HepG2 (cell line): ENCODE data around the gene TRABD. TPM values are rescaled to one million over a fixed set of nuclear protein-coding genes. Genes with fewer than 3 reads are reported as not detected.

Source experiments
- CEBPZ ChIP-seq: IDR thresholded peaks from 2 replicates; pipeline ENCODE4 v1.6.1; 2012; ENCODE audit warnings: low read length, improper control_type of control experiment
- MAF1 ChIP-seq: sonication (generic); formaldehyde crosslinking; IDR thresholded peaks from 2 replicates; pipeline ENCODE4 v1.5.0; 2020; ENCODE audit warnings: missing genetic modification reagents, borderline replicate concordance
- MTF1 ChIP-seq: sonication (generic); formaldehyde crosslinking; IDR thresholded peaks from 2 replicates; pipeline ENCODE4 v1.5.0; 2020; ENCODE audit warnings: missing genetic modification reagents
- NFE2 ChIP-seq: sonication (generic); formaldehyde crosslinking; IDR thresholded peaks from 2 replicates; pipeline ENCODE4 v1.4.0; 2020; ENCODE audit warnings: missing genetic modification reagents
- POLR2A ChIP-seq, 2 experiments: IDR thresholded peaks; 2 replicates each; pipeline ENCODE4 v1.6.1; 2011; ENCODE audit warnings: low read depth in 2 of 2, low read length in 2 of 2, mild to moderate bottlenecking in 1 of 2, moderate library complexity in 1 of 2; ENCODE audit not compliant: insufficient read depth in 1 of 2
- PTBP1 ChIP-seq: fragments of 200-400 bp; formaldehyde crosslinking; IDR thresholded peaks from 2 replicates; pipeline ENCODE4 v1.6.1; 2018; ENCODE audit warnings: low read length, low read depth; ENCODE audit not compliant: poor library complexity, severe bottlenecking
- ZFYVE20 ChIP-seq: sonication (generic); formaldehyde crosslinking; IDR thresholded peaks from 2 replicates; pipeline ENCODE4 v1.8.0; 2023; ENCODE audit warnings: low read depth, mild to moderate bottlenecking, moderate library complexity, missing genetic modification reagents, borderline replicate concordance
- ZMAT5 ChIP-seq: sonication (generic); formaldehyde crosslinking; IDR thresholded peaks from 2 replicates; pipeline ENCODE4 v1.5.0; 2020; ENCODE audit warnings: mild to moderate bottlenecking, low read depth, missing genetic modification reagents, borderline replicate concordance
- ZNF138 ChIP-seq: sonication (generic); formaldehyde crosslinking; IDR thresholded peaks from 2 replicates; pipeline ENCODE4 v1.5.0; 2020; ENCODE audit warnings: mild to moderate bottlenecking, low read depth, missing genetic modification reagents
- ZNF253 ChIP-seq: sonication (generic); formaldehyde crosslinking; IDR thresholded peaks from 2 replicates; pipeline ENCODE4 v1.8.0; 2022; ENCODE audit warnings: mild to moderate bottlenecking, missing genetic modification reagents, borderline replicate concordance
- ZNF44 ChIP-seq: sonication (generic); formaldehyde crosslinking; IDR thresholded peaks from 2 replicates; pipeline ENCODE4 v1.5.1; 2020; ENCODE audit warnings: mild to moderate bottlenecking, missing genetic modification reagents
- ZNF598 ChIP-seq: sonication (generic); formaldehyde crosslinking; IDR thresholded peaks from 2 replicates; pipeline ENCODE4 v1.5.1; 2020; ENCODE audit warnings: mild to moderate bottlenecking, missing genetic modification reagents, borderline replicate concordance
- ZXDC ChIP-seq: sonication (generic); formaldehyde crosslinking; IDR thresholded peaks from 2 replicates; pipeline ENCODE4 v1.5.0; 2020; ENCODE audit warnings: mild to moderate bottlenecking, missing genetic modification reagents
- polyA plus RNA-seq, 8 experiments: library from polyadenylated mRNA; depleted of rRNA in 3 of 8; stranded (reverse) in 7 of 8; unstranded in 1 of 8; fragments of >200 nt; fragmentation: Illumina TruSeq in 4 of 8; extraction: Trizol in 4 of 8; gene quantifications; 2 replicates each; pipeline versions ENCODE4 v1.2.1 to v1.2.3, GENCODE V29; 2011 to 2016; ENCODE audit warnings: low read depth in 4 of 8, missing spikeins in 1 of 8, mixed read lengths in 1 of 8; ENCODE audit not compliant: insufficient read depth in 1 of 8
- total RNA-seq, 5 experiments: library from RNA; depleted of rRNA; stranded (reverse); fragments of >200 nt; fragmentation: Illumina TruSeq; extraction: Trizol; gene quantifications; 2 replicates each; pipeline ENCODE4 v1.2.3, GENCODE V29; 2016; ENCODE audit warnings: low read depth in 1 of 5
- TF ChIP-seq, protein P1 (sequence below): sonication (generic); formaldehyde crosslinking; IDR thresholded peaks from 2 replicates; pipeline ENCODE4 v1.8.1; 2023; ENCODE audit warnings: missing genetic modification reagents, mild to moderate bottlenecking, borderline replicate concordance
- TF ChIP-seq, protein P2 (sequence below): sonication (generic); formaldehyde crosslinking; IDR thresholded peaks from 2 replicates; pipeline ENCODE4 v1.4.0; 2020; ENCODE audit warnings: missing genetic modification reagents

Gene TRABD
- total and polyA plus RNA-seq, 2 of the 13 experiments (the other 11 are each of a cell fraction or from before 2014, with no cell fraction given): 21.5 to 28.9 TPM

DNA sequence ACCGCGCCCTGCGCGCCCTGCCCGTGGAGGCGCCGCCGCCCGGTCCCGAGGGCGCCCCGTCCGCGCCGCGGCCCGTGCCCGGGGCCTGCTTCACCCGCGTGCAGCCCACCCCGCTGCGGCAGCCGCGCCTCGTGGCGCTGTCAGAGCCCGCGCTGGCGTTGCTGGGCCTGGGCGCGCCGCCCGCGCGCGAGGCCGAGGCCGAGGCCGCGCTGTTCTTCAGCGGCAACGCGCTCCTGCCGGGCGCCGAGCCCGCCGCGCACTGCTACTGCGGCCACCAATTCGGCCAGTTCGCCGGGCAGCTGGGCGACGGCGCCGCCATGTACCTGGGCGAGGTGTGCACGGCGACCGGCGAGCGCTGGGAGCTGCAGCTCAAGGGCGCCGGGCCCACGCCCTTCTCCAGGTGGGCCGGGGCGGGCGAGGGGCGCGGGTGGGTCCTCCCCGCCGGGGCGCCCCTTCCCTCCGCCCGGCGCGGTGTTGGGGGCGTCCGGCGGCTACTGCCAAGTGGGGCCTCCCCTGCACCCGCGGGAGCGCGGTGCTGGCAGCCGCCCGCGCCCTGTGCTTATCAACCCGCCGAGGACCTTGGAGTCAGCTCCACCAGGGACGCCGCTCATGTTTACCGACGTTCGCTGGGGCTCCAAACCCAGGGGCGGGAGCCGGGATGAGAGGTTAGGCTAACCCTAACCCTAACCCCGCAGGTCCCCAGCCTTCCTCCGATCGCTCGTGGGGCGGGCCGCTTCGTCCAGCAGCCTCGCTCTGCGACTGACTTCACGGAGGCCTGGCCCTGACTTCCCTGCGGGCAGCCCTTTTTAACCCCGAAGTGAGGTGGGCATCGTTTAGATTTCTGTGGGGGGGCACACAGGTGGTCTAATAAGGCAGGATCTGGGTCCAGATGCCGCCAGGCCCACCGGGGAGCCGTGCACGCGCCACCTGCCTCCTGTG lies 15.7 kb downstream of the TRABD start (continued):
- no peak for TF ChIP-seq ZXDC (CRISPR knock-in tag)
- TF ChIP-seq POLR2A (IDR thresholded peaks at IDR 0.05; ENCODE audit: insufficient read depth in 1 of 2, low read depth in 2 of 2, low read length in 2 of 2): 0 out of 4 replicates have a peak, but pooled peaks of 1 of the 2 experiments have one; percentile 27
- 0 out of 2 replicates have a peak, but pooled peaks have one; percentile 62 for TF ChIP-seq ZFYVE20 (CRISPR knock-in tag)
- TF ChIP-seq, protein P1, sequence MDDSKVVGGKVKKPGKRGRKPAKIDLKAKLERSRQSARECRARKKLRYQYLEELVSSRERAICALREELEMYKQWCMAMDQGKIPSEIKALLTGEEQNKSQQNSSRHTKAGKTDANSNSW (CRISPR knock-in tag): no peak
- TF ChIP-seq, protein P2, sequence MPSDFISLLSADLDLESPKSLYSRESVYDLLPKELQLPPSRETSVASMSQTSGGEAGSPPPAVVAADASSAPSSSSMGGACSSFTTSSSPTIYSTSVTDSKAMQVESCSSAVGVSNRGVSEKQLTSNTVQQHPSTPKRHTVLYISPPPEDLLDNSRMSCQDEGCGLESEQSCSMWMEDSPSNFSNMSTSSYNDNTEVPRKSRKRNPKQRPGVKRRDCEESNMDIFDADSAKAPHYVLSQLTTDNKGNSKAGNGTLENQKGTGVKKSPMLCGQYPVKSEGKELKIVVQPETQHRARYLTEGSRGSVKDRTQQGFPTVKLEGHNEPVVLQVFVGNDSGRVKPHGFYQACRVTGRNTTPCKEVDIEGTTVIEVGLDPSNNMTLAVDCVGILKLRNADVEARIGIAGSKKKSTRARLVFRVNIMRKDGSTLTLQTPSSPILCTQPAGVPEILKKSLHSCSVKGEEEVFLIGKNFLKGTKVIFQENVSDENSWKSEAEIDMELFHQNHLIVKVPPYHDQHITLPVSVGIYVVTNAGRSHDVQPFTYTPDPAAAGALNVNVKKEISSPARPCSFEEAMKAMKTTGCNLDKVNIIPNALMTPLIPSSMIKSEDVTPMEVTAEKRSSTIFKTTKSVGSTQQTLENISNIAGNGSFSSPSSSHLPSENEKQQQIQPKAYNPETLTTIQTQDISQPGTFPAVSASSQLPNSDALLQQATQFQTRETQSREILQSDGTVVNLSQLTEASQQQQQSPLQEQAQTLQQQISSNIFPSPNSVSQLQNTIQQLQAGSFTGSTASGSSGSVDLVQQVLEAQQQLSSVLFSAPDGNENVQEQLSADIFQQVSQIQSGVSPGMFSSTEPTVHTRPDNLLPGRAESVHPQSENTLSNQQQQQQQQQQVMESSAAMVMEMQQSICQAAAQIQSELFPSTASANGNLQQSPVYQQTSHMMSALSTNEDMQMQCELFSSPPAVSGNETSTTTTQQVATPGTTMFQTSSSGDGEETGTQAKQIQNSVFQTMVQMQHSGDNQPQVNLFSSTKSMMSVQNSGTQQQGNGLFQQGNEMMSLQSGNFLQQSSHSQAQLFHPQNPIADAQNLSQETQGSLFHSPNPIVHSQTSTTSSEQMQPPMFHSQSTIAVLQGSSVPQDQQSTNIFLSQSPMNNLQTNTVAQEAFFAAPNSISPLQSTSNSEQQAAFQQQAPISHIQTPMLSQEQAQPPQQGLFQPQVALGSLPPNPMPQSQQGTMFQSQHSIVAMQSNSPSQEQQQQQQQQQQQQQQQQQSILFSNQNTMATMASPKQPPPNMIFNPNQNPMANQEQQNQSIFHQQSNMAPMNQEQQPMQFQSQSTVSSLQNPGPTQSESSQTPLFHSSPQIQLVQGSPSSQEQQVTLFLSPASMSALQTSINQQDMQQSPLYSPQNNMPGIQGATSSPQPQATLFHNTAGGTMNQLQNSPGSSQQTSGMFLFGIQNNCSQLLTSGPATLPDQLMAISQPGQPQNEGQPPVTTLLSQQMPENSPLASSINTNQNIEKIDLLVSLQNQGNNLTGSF (CRISPR knock-in tag): no peak
- 0 out of 2 replicates have a peak, but pooled peaks have one; percentile 26 for TF ChIP-seq ZNF598 (CRISPR knock-in tag)
- no peak for TF ChIP-seq NFE2 (CRISPR knock-in tag)
- TF ChIP-seq CEBPZ: no peak
- TF ChIP-seq MAF1 (CRISPR knock-in tag): 0 out of 2 replicates have a peak, but pooled peaks have one; percentile 35
- no peak for TF ChIP-seq ZNF138 (CRISPR knock-in tag)
- TF ChIP-seq MTF1: no peak
- TF ChIP-seq PTBP1: no peak
- TF ChIP-seq ZMAT5 (CRISPR knock-in tag): no peak
- no peak for TF ChIP-seq ZNF44 (CRISPR knock-in tag)
- no peak; the same call in none of the 2 replicates for TF ChIP-seq ZNF253
